ENCODE measurements around the gene SULT1C4.
"Not testable (repeated sequence)": the region's sequence is repeated elsewhere in the genome, so short reads cannot be mapped to it uniquely, and the experiment has no call there.

SULT1C4 gene

DNA sequence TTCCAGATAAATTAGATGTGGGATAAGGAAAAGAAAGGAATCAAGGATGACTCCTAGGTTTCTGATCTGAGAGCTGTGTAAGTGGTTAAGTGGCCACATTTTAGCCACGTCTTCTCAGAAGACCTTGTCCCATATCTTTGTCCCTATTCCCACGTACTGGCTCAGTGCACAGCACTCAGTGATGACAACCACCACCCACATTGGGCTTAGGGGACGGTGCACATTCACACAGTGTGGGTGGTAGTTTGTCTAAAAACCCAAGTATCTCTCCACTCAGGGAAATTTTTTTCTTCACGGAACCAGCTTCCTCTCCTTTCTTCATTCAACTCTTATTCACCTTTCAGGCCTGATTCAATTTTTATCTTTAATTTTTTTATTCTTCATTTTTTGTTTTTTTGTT lies 40.7 kb downstream of the SULT1C4 start:
- no peak for TF ChIP-seq CTCF (IDR thresholded peaks at IDR 0.05; ENCODE audit: unreplicated experiment in 3 of 3)
- Mint-ChIP-seq H3K9me3 (no peaks in the 10 kb centered on the region), H3K27me3 (ENCODE audit: low read depth) (no peaks in the 10 kb centered on the region), H3K4me3 (no peak overlapping the region), H3K4me1 (no peaks in the 10 kb centered on the region), H3K27ac (no peak overlapping the region), H3K36me3 (ENCODE audit: low read depth) (no peaks in the 10 kb centered on the region)

DNA sequence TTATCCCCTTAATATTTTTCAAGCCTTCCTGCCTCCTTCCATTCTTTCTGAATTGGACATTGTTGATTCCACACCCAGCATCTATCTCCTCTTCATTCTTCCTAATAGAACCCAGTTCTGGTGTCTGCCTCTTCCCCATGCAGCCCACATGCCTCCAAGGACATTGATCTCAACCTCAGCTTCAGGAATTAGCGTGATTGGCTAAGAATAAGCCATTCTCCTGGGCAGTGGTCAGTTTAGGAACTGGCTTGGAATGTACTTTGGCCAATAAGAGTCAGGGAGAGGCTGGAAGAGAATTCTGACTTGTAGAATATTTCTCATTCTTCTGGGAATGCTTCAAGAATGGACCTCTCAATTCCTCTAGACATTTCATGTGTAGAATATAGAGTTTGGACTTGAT lies 45.3 kb downstream of the SULT1C4 start:
- Mint-ChIP-seq H3K4me3 (no peak overlapping the region), H3K4me1 (no peaks in the 10 kb centered on the region), H3K36me3 (ENCODE audit: low read depth) (no peaks in the 10 kb centered on the region), H3K27me3 (ENCODE audit: low read depth) (no peaks in the 10 kb centered on the region), H3K9me3 (no peaks in the 10 kb centered on the region), H3K27ac (no peak overlapping the region)
- no peak for TF ChIP-seq CTCF (IDR thresholded peaks at IDR 0.05; ENCODE audit: unreplicated experiment in 3 of 3)

DNA sequence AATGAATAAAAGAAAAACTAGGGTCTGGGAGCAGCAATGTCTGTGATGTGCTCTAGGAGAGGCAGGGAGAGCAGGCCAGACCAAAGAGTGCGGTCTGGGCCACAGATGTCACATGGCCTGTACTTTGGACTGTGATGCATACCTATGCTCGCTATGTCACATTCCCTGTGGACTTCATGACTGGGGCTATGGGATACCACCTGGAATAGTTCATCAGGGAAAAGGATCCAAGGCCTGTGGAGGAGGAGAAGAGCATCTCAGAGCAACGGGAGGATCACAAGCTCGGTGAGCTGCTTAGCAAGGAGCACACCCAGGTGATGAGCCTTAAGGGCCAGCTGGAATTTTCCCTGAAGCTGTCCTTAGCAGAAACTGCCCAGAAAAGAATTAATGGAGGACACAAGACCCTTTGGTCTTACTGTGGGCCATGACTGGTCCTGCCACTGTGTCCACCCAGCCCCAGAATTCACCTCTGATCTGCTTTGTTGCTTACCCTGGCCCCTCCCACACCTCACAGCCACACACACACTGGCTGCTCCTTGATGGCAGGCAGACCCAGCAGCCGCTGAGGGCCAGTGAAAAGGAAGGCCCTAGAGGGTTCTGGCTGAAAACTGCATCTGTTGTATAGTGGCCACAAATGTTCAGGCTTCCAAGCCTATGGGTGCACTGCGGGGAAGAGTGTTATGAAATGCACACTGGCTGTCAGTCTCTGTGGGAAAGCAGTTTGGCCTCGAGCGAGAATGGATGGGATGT lies 45.9 kb downstream of the SULT1C4 start:
- Mint-ChIP-seq H3K4me3 (no peak overlapping the region), H3K4me1 (no peaks in the 10 kb centered on the region), H3K9me3 (no peaks in the 10 kb centered on the region), H3K27me3 (ENCODE audit: low read depth) (no peaks in the 10 kb centered on the region), H3K27ac (no peak overlapping the region), H3K36me3 (ENCODE audit: low read depth) (no peaks in the 10 kb centered on the region)
- TF ChIP-seq CTCF (IDR thresholded peaks at IDR 0.05; ENCODE audit: unreplicated experiment in 3 of 3): no peak

GRCh38 chr2:108428286-108429009 lies 50.7 kb downstream of the SULT1C4 start:
- no peak for TF ChIP-seq CTCF (IDR thresholded peaks at IDR 0.05; ENCODE audit: unreplicated experiment in 3 of 3)
- no peaks in the 10 kb centered on the region for H3K27me3 Mint-ChIP-seq (ENCODE audit: low read depth)
- no peak overlapping the region for H3K4me3 Mint-ChIP-seq
- no peak overlapping the region for H3K27ac Mint-ChIP-seq
- H3K9me3 Mint-ChIP-seq: peaks cover 17% of the 10 kb centered on the region
- H3K4me1 Mint-ChIP-seq: no peaks in the 10 kb centered on the region
- no peaks in the 10 kb centered on the region for H3K36me3 Mint-ChIP-seq (ENCODE audit: low read depth)

GRCh38 chr2:108435578-108435977 lies 57.8 kb downstream of the SULT1C4 start:
- peaks cover 25% of the 10 kb centered on the region for H3K9me3 Mint-ChIP-seq
- not testable (repeated sequence) for H3K36me3 Mint-ChIP-seq (ENCODE audit: low read depth); H3K4me1 Mint-ChIP-seq; H3K27me3 Mint-ChIP-seq (ENCODE audit: low read depth); H3K27ac Mint-ChIP-seq; H3K4me3 Mint-ChIP-seq

- no peak for TF ChIP-seq CTCF (IDR thresholded peaks at IDR 0.05; ENCODE audit: unreplicated experiment in 3 of 3)
- no peak overlapping the region for H3K4me3 Mint-ChIP-seq
- H3K36me3 Mint-ChIP-seq (ENCODE audit: low read depth): no peaks in the 10 kb centered on the region
- H3K4me1 Mint-ChIP-seq: no peaks in the 10 kb centered on the region
- no peak overlapping the region for H3K27ac Mint-ChIP-seq
- H3K9me3 Mint-ChIP-seq: peaks cover 17% of the 10 kb centered on the region
- no peaks in the 10 kb centered on the region for H3K27me3 Mint-ChIP-seq (ENCODE audit: low read depth)
These were observed 59.2 kb downstream of the SULT1C4 start for GRCh38 chr2:108436976-108437375.

Measured in nephron (organoid).